Lung (tissue), 12 donors: Measurements from ENCODE around the gene RBM6. TPM values are rescaled to one million over a fixed set of nuclear protein-coding genes. Genes with fewer than 3 reads are reported as not detected.

ENCODE experiments used
- ATAC-seq: fragments of 200-7000 bp; cut with Tn5 transposase; one replicate; pipeline ENCODE4 v1.9.1; 2020; ENCODE audit warnings: moderate number of reproducible peaks; ENCODE audit not compliant: insufficient read depth, low FRiP score
- DNase-seq, 3 donors: peaks; one replicate each; pipeline ENCODE4 v3.0.0-alpha.2; 2013 to 2017
- H3K27ac ChIP-seq, 2 donors: one replicate each; pipeline ENCODE4 v1.5.1; 2013; ENCODE audit warnings: mild to moderate bottlenecking in 2 of 2, moderate library complexity in 2 of 2, control low read depth in 1 of 2, inconsistent platforms in 1 of 2, low read depth in 1 of 2, low read length in 1 of 2
- H3K27me3 ChIP-seq, 3 donors: one replicate each; pipeline ENCODE4 v1.5.1; 2013; ENCODE audit warnings: low read length in 2 of 3; ENCODE audit not compliant: control insufficient read depth in 3 of 3, insufficient read depth in 3 of 3
- H3K36me3 ChIP-seq, 4 donors: one replicate each; pipeline ENCODE4 v1.5.1; 2013; ENCODE audit warnings: low read length in 4 of 4, mild to moderate bottlenecking in 1 of 4, moderate library complexity in 1 of 4; ENCODE audit not compliant: control insufficient read depth in 4 of 4, insufficient read depth in 4 of 4
- H3K4me1 ChIP-seq, 5 donors: one replicate each; pipeline ENCODE4 v1.5.1; 2013; ENCODE audit warnings: low read length in 5 of 5, mild to moderate bottlenecking in 2 of 5, moderate library complexity in 1 of 5; ENCODE audit not compliant: control insufficient read depth in 5 of 5, insufficient read depth in 5 of 5
- H3K4me3 ChIP-seq: one replicate; pipeline ENCODE4 v1.5.1; 2013; ENCODE audit warnings: mild to moderate bottlenecking, control low read depth, moderate library complexity
- H3K9ac ChIP-seq, 2 donors: one replicate each; pipeline ENCODE4 v1.5.1; 2013; ENCODE audit warnings: low read length in 2 of 2, control low read depth in 1 of 2; ENCODE audit not compliant: insufficient read depth in 1 of 2
- H3K9me3 ChIP-seq, 4 donors: one replicate each; pipeline ENCODE4 v1.5.1; 2013; ENCODE audit warnings: low read length in 3 of 4, mild to moderate bottlenecking in 1 of 4, moderate library complexity in 1 of 4; ENCODE audit not compliant: control insufficient read depth in 4 of 4, insufficient read depth in 3 of 4
- CTCF ChIP-seq: IDR thresholded peaks from 2 replicates; pipeline ENCODE4 v1.5.1; 2012; ENCODE audit warnings: mild to moderate bottlenecking; ENCODE audit errors: control extremely low read depth, extremely low read depth
- WGBS, 2 donors: extraction: QIAGEN DNeasy Blood & Tissue Kit; methylation state at CpG; one replicate each; pipeline ENCODE4 v1.1.7; 2013; 5-methylcytosine and 5-hydroxymethylcytosine counted together
- polyA plus RNA-seq, 2 donors: library from polyadenylated mRNA; stranded (reverse); fragments of 200-250 nt; gene quantifications; one replicate each; pipeline ENCODE4 v1.2.1, GENCODE V29; 2013
- total RNA-seq, 2 donors: library from RNA; depleted of rRNA in 1 of 2; stranded (reverse); fragments of >200 nt in 1 of 2; gene quantifications; one replicate each; pipeline ENCODE4 v1.2.1, GENCODE V29; 2014 to 2021
- donor health status: control.
- donor health status: control.
- donor health status: Bipolar disorder and iron deficiency.
- donor health status: healthy.
- donor health status: DM: yes; HTN: yes; CAD: no.

RBM6 gene
- total and polyA plus RNA-seq, 4 donors, result 42.1 to 126 (median 79.7) TPM

DNA sequence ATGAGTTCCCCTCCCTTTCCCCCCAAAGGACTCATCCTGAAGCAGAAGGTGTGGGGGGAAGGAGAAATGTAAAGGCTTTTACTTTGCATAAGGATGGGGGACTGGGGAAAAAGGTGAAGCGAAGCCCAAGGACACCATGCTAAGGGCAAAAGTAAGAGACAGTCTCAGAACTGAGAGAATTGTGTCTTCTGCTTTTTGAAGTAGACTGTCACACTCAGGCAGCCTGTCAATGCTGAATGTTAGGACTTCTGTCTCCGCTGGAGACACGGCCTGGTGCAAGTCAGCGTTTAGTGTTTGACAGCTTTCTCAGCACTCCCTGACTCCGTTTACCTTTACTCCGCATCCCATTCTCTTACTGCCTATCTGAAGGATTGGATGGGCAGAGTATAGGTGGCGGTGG, 162.6 kb downstream of the RBM6 start:
- Histone ChIP-seq H3K4me1 (no peaks in the 10 kb centered on the region), H3K36me3 (peaks cover 58 to 86% (median 66%) of the 10 kb centered on the region in 4 donors), H3K9me3 (no peaks in the 10 kb centered on the region), H3K4me3 (no peak overlapping the region), H3K9ac (no peak overlapping the region), H3K27me3 (no peaks in the 10 kb centered on the region), H3K27ac (no peak overlapping the region)
- no peak for ATAC-seq
- 95 to 97% methylated on average over 7 of the region's 7 CpGs for WGBS, 2 donors
- no peak for TF ChIP-seq CTCF
- no peak for DNase-seq

DNA sequence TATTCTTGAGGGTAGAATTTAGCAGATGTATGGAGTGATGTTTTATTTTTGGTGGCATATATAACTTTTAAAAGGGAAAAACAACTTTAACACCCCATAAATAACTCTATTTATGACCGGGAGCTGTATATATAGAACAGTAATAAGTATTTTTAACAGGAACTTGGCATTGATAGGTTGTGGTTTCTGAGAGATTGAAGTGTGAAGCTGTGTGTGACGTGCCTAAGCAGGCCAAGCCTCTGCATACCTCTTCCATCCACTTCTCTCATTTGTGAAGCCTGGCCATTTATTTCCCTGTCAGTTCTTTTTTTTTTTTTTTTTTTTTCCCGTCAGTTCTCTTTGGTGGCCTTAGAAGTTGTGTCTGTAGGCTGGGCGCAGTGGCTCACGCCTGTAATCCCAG, 171.8 kb downstream of the RBM6 start:
- 86 to 90% methylated on average over 5 of the region's 5 CpGs for WGBS, 2 donors
- H3K27ac ChIP-seq, result no peak overlapping the region
- DNase-seq, result no peak
- no peak overlapping the region for H3K4me3 ChIP-seq
- no peak for ATAC-seq
- H3K9me3 ChIP-seq, result no peaks in the 10 kb centered on the region
- peaks cover 70 to 94% (median 84%) of the 10 kb centered on the region in 4 donors for H3K36me3 ChIP-seq
- no peak overlapping the region for H3K9ac ChIP-seq
- no peaks in the 10 kb centered on the region for H3K27me3 ChIP-seq
- TF ChIP-seq CTCF, result no peak
- no peaks in the 10 kb centered on the region for H3K4me1 ChIP-seq

GRCh38 chr3:50112462-50112861, 172.5 kb downstream of the RBM6 start:
- Histone ChIP-seq H3K27me3 (no peaks in the 10 kb centered on the region), H3K27ac (peak overlapping the region in 1 of 2 donors; percentile 43), H3K4me1 (no peaks in the 10 kb centered on the region), H3K4me3 (no peak overlapping the region), H3K9ac (no peak overlapping the region), H3K9me3 (no peaks in the 10 kb centered on the region), H3K36me3 (peaks cover 69 to 94% (median 83%) of the 10 kb centered on the region in 4 donors)
- TF ChIP-seq CTCF, result no peak
- peak in 1 of 3 donors; percentile 19 for DNase-seq
- 96 to 98% methylated on average over 3 of the region's 3 CpGs for WGBS, 2 donors
- no peak for ATAC-seq

DNA sequence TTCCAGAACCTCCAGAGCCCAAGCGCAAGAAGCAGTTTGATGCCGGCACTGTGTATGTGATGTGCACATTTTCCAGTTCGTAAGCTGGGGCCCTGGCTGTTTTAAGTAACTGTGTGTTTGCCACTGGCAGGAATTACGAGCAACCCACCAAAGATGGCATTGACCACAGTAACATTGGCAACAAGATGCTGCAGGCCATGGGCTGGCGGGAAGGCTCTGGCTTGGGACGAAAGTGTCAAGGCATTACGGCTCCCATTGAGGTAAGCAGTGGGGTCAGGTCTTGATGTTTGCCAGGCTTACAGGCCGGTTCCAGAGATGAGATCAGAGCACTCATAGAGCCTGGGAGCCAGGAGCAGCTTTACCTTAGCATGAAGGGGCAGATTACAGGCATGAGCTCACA, 177.2 kb downstream of the RBM6 start:
- Histone ChIP-seq H3K4me1 (no peaks in the 10 kb centered on the region), H3K4me3 (no peak overlapping the region), H3K9me3 (no peaks in the 10 kb centered on the region), H3K27ac (no peak overlapping the region), H3K36me3 (peaks cover 64 to 81% (median 73%) of the 10 kb centered on the region in 4 donors), H3K27me3 (no peaks in the 10 kb centered on the region), H3K9ac (no peak overlapping the region)
- no peak for TF ChIP-seq CTCF
- ATAC-seq (no peak), DNase-seq (no peak)
- 94 to 96% methylated on average over 8 of the region's 8 CpGs for WGBS, 2 donors
